ENCODE measurements around the gene PRKCB. TPM values are rescaled to one million over a fixed set of nuclear protein-coding genes. Genes with fewer than 3 reads are reported as not detected.

Gene PRKCB
- total RNA-seq, 2 experiments from 2014 or later, result 56.3 to 57.9 TPM

- no peak overlapping the region for H3K4me3 Mint-ChIP-seq
- no peaks in the 10 kb centered on the region for H3K36me3 Mint-ChIP-seq
- ChIA-PET CTCF (interaction anchor here (2.0 to 2.4 kb wide), 2 partner anchors 187 kb away, joined by 6 to 8 read pairs; no protein-coding TSS in a partner anchor), POLR2A (no interaction called here)
- peaks cover 2% of the 10 kb centered on the region for H3K9me3 Mint-ChIP-seq
- H3K27me3 Mint-ChIP-seq, result no peaks in the 10 kb centered on the region
- no peak for DNase-seq
- H3K27ac Mint-ChIP-seq, result no peak overlapping the region
- intact Hi-C loops (cut with micrococcal nuclease), result no loop called here
- peaks cover 20% of the 10 kb centered on the region for H3K4me1 Mint-ChIP-seq (ENCODE audit: low read depth)
These were observed 12.1 kb upstream of the PRKCB start for GRCh38 chr16:23823475-23824384.

- intact Hi-C loops (cut with micrococcal nuclease), result no loop called here
- H3K4me1 Mint-ChIP-seq (ENCODE audit: low read depth), result peaks cover 20% of the 10 kb centered on the region
- H3K27ac Mint-ChIP-seq, result no peak overlapping the region
- H3K9me3 Mint-ChIP-seq, result peaks cover 9% of the 10 kb centered on the region
- ChIA-PET POLR2A (no interaction called here), CTCF (interaction anchor here (2.0 kb wide), 2 partner anchors 21 to 185 kb away, joined by 6 to 9 read pairs; no protein-coding TSS in a partner anchor)
- H3K36me3 Mint-ChIP-seq, result peaks cover 2% of the 10 kb centered on the region
- no peak overlapping the region for H3K4me3 Mint-ChIP-seq
- no peaks in the 10 kb centered on the region for H3K27me3 Mint-ChIP-seq
- no peak for DNase-seq
These were observed 10.9 kb upstream of the PRKCB start for GRCh38 chr16:23824909-23825308.

GRCh38 chr16:23826528-23827045 lies 9.2 kb upstream of the PRKCB start:
- intact Hi-C loops (cut with micrococcal nuclease), result loop anchor here (1.0 to 2.0 kb wide), 6 partner anchors 9 to 364 kb away; partner anchors contain the start of gene PRKCB
- peaks cover 5% of the 10 kb centered on the region for H3K36me3 Mint-ChIP-seq
- CTCF ChIA-PET, result interaction anchor here (1.0 to 2.0 kb wide), 6 partner anchors 9 to 188 kb away, joined by 3 to 9 read pairs (median 4); partner anchors contain the start of gene PRKCB
- H3K27ac Mint-ChIP-seq, result peak overlapping the region; percentile 62
- peaks cover 20% of the 10 kb centered on the region for H3K4me1 Mint-ChIP-seq (ENCODE audit: low read depth)
- H3K4me3 Mint-ChIP-seq, result peak overlapping the region; percentile 43
- DNase-seq, result no peak
- H3K9me3 Mint-ChIP-seq, result peaks cover 17% of the 10 kb centered on the region
- H3K27me3 Mint-ChIP-seq, result no peaks in the 10 kb centered on the region
- POLR2A ChIA-PET, result interaction anchor here (1.0 to 2.5 kb wide), 3 partner anchors 11 to 23 kb away, joined by 4 to 14 read pairs (median 5); no protein-coding TSS in a partner anchor

GRCh38 chr16:23827057-23827456 lies 8.7 kb upstream of the PRKCB start:
- ChIA-PET CTCF (interaction anchor here (0.6 to 2.0 kb wide), 9 partner anchors 9 to 188 kb away, joined by 3 to 9 read pairs (median 3); partner anchors contain the start of gene PRKCB), POLR2A (interaction anchor here (1.0 to 2.5 kb wide), 3 partner anchors 11 to 23 kb away, joined by 4 to 14 read pairs (median 5); no protein-coding TSS in a partner anchor)
- Mint-ChIP-seq H3K4me1 (ENCODE audit: low read depth) (peaks cover 20% of the 10 kb centered on the region), H3K4me3 (peak overlapping the region; percentile 43), H3K27ac (peak overlapping the region; percentile 62), H3K27me3 (no peaks in the 10 kb centered on the region), H3K36me3 (peaks cover 5% of the 10 kb centered on the region), H3K9me3 (peaks cover 17% of the 10 kb centered on the region)
- DNase-seq, result peak; percentile 16
- intact Hi-C loops (cut with micrococcal nuclease), result loop anchor here (1.0 to 2.0 kb wide), 6 partner anchors 8 to 364 kb away; partner anchors contain the start of gene PRKCB

DNA sequence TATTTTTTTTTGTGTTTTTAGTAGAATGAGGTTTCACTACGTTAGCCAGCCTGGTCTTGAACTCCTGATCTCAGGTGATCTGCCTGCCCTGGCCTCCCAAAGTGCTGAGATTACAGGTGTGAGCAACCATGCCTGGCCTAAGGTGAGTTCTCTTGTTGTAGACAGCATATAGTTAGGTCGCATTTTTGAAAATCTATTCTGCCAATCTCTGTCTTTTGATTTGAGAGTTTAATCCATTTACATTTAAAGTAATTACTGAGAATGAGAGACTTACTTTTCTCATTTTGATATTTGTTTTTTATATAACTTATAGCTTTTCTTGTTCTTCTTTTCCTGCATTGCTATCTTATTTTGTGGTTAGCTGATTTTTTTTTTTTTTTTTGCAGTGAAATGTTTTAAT lies 6.3 kb upstream of the PRKCB start:
- Mint-ChIP-seq H3K4me1 (ENCODE audit: low read depth) (peaks cover 30% of the 10 kb centered on the region), H3K9me3 (peaks cover 17% of the 10 kb centered on the region), H3K4me3 (no peak overlapping the region), H3K27ac (no peak overlapping the region), H3K36me3 (peaks cover 5% of the 10 kb centered on the region), H3K27me3 (no peaks in the 10 kb centered on the region)
- ChIA-PET POLR2A (no interaction called here), CTCF (interaction anchor here (1.4 to 1.6 kb wide), 2 partner anchors 26 kb away, joined by 6 to 8 read pairs; no protein-coding TSS in a partner anchor)
- intact Hi-C loops (cut with micrococcal nuclease), result no loop called here
- DNase-seq, result no peak

- Mint-ChIP-seq H3K4me3 (no peak overlapping the region), H3K4me1 (ENCODE audit: low read depth) (peaks cover 38% of the 10 kb centered on the region), H3K27ac (no peak overlapping the region), H3K9me3 (peaks cover 17% of the 10 kb centered on the region), H3K36me3 (peaks cover 5% of the 10 kb centered on the region), H3K27me3 (peaks cover 2% of the 10 kb centered on the region)
- DNase-seq, result no peak
- intact Hi-C loops (cut with micrococcal nuclease), result no loop called here
- POLR2A ChIA-PET, result no interaction called here
- CTCF ChIA-PET, result interaction anchor here (1.4 kb wide), 1 partner anchor 27 kb away, joined by 6 read pairs; no protein-coding TSS in a partner anchor
These were observed 5.5 kb upstream of the PRKCB start for GRCh38 chr16:23830276-23830675.

DNA sequence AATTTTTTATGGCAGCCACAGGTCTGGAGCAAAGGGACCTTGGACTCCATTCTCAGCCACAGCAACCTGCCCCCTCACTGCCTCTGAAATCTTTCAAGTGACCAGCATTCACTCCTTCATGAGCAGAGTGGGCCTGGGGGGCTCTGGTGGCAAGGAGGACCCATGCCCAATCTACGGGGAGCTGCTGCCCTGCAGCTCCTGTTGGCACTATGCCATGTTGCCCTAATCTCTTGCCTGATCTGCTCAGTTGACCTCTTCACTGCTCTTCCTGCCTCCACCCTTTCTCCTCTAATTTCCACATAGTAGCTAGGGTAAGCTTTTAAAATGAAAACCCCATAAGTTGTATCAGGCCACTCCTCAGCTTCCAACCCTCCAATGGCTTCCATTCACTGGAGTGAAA lies 2.9 kb upstream of the PRKCB start:
- CTCF ChIA-PET, result interaction anchor here (0.6 to 1.7 kb wide), 3 partner anchors 30 to 209 kb away, joined by 3 to 8 read pairs (median 4); no protein-coding TSS in a partner anchor
- H3K4me1 Mint-ChIP-seq (ENCODE audit: low read depth), result peaks cover 33% of the 10 kb centered on the region
- H3K27me3 Mint-ChIP-seq, result peaks cover 2% of the 10 kb centered on the region
- peaks cover 17% of the 10 kb centered on the region for H3K9me3 Mint-ChIP-seq
- intact Hi-C loops (cut with micrococcal nuclease), result no loop called here
- H3K36me3 Mint-ChIP-seq, result peaks cover 5% of the 10 kb centered on the region
- H3K27ac Mint-ChIP-seq, result no peak overlapping the region
- POLR2A ChIA-PET, result no interaction called here
- H3K4me3 Mint-ChIP-seq, result no peak overlapping the region
- no peak for DNase-seq

GRCh38 chr16:23833504-23833903 lies 2.3 kb upstream of the PRKCB start:
- POLR2A ChIA-PET, result interaction anchor here (1.2 kb wide), 1 partner anchor 30 kb away, joined by 3 read pairs; no protein-coding TSS in a partner anchor
- intact Hi-C loops (cut with micrococcal nuclease), result no loop called here
- H3K4me1 Mint-ChIP-seq (ENCODE audit: low read depth), result peaks cover 36% of the 10 kb centered on the region
- no peak overlapping the region for H3K27ac Mint-ChIP-seq
- peaks cover 2% of the 10 kb centered on the region for H3K27me3 Mint-ChIP-seq
- CTCF ChIA-PET, result interaction anchor here (0.6 to 1.7 kb wide), 3 partner anchors 30 to 208 kb away, joined by 3 to 8 read pairs (median 4); no protein-coding TSS in a partner anchor
- peaks cover 17% of the 10 kb centered on the region for H3K9me3 Mint-ChIP-seq
- H3K36me3 Mint-ChIP-seq, result peaks cover 6% of the 10 kb centered on the region
- DNase-seq, result no peak
- no peak overlapping the region for H3K4me3 Mint-ChIP-seq

GRCh38 chr16:23833960-23834685 lies 1.7 kb upstream of the PRKCB start:
- DNase-seq, result peak; percentile 70
- peaks cover 2% of the 10 kb centered on the region for H3K27me3 Mint-ChIP-seq
- peak overlapping the region; percentile 11 for H3K27ac Mint-ChIP-seq
- CTCF ChIA-PET, result interaction anchor here (1.7 kb wide), 1 partner anchor 31 kb away, joined by 8 read pairs; no protein-coding TSS in a partner anchor
- intact Hi-C loops (cut with micrococcal nuclease), result no loop called here
- H3K4me3 Mint-ChIP-seq, result peak overlapping the region; percentile 4
- peaks cover 9% of the 10 kb centered on the region for H3K36me3 Mint-ChIP-seq
- POLR2A ChIA-PET, result interaction anchor here (1.0 to 1.2 kb wide), 2 partner anchors 31 to 44 kb away, joined by 3 read pairs; no protein-coding TSS in a partner anchor
- peaks cover 42% of the 10 kb centered on the region for H3K4me1 Mint-ChIP-seq (ENCODE audit: low read depth)
- H3K9me3 Mint-ChIP-seq, result peaks cover 15% of the 10 kb centered on the region

DNA sequence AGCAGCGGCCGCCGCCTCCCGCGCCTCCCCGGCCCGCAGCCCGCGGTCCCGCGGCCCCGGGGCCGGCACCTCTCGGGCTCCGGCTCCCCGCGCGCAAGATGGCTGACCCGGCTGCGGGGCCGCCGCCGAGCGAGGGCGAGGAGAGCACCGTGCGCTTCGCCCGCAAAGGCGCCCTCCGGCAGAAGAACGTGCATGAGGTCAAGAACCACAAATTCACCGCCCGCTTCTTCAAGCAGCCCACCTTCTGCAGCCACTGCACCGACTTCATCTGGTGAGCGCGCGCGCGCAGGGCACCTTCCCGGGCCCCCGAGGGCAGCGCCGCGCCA lies 258 bp downstream of the PRKCB start:
- no peaks in the 10 kb centered on the region for H3K9me3 Mint-ChIP-seq
- ChIA-PET POLR2A (interaction anchor here (1.1 to 1.2 kb wide), 2 partner anchors 23 to 32 kb away, joined by 3 read pairs; no protein-coding TSS in a partner anchor), CTCF (interaction anchor here (0.6 to 1.1 kb wide), 4 partner anchors 9 to 179 kb away, joined by 3 to 4 read pairs (median 3); no protein-coding TSS in a partner anchor)
- intact Hi-C loops (cut with micrococcal nuclease), result no loop called here
- no peak for DNase-seq
- H3K4me1 Mint-ChIP-seq (ENCODE audit: low read depth), result peaks cover 61% of the 10 kb centered on the region
- H3K36me3 Mint-ChIP-seq, result peaks cover 6% of the 10 kb centered on the region
- peak overlapping the region; percentile 94 for H3K4me3 Mint-ChIP-seq
- peaks cover 2% of the 10 kb centered on the region for H3K27me3 Mint-ChIP-seq
- no peak overlapping the region for H3K27ac Mint-ChIP-seq

All from activated CD4-positive, alpha-beta memory T cell treated with anti-CD3 and anti-CD28 coated beads for 36 hours (primary cell).